K562 (cell line): ENCODE results near the gene OR4D9. TPM values are rescaled to one million over a fixed set of nuclear protein-coding genes. Genes with fewer than 3 reads are reported as not detected.

Experiments used
- ATF3 ChIP-seq, 2 experiments: fragments of 450-650 bp in 1 of 2; sonication (generic) in 1 of 2; formaldehyde crosslinking in 1 of 2; IDR thresholded peaks in 1 of 2; conservative IDR thresholded peaks in 1 of 2; 2 replicates each; pipeline versions ENCODE4 v1.6.1 to v1.8.1; 2016 to 2023; ENCODE audit warnings: mild to moderate bottlenecking in 2 of 2, moderate library complexity in 2 of 2, inconsistent platforms in 1 of 2, missing genetic modification reagents in 1 of 2
- CAMTA2 ChIP-seq: fragments of 250-450 bp; sonication (Bioruptor Pico); conservative IDR thresholded peaks from 2 replicates; pipeline ENCODE4 v1.5.1; 2022
- CLOCK ChIP-seq: fragments of 250-450 bp; sonication (Bioruptor Pico); IDR thresholded peaks from 2 replicates; pipeline ENCODE4 v1.4.0; 2020; ENCODE audit warnings: mild to moderate bottlenecking, moderate library complexity, borderline replicate concordance
- CTBP1 ChIP-seq: fragments of 450-650 bp; IDR thresholded peaks from 2 replicates; pipeline ENCODE4 v1.6.1; 2016; ENCODE audit warnings: borderline replicate concordance
- DIDO1 ChIP-seq: fragments of 450-650 bp; IDR thresholded peaks from 2 replicates; pipeline ENCODE4 v1.6.1; 2016; ENCODE audit warnings: low read depth, missing biosample characterization, missing genetic modification characterization
- ETS2 ChIP-seq: IDR thresholded peaks from 2 replicates; pipeline ENCODE4 v1.6.1; 2016; ENCODE audit warnings: borderline replicate concordance, missing genetic modification characterization, mild to moderate bottlenecking, moderate library complexity, missing compliant biosample characterization; ENCODE audit not compliant: poor library complexity, severe bottlenecking
- HBP1 ChIP-seq: fragments of 450-650 bp; formaldehyde crosslinking; IDR thresholded peaks from 2 replicates; pipeline ENCODE4 v1.4.0; 2022; ENCODE audit warnings: missing genetic modification characterization
- HSF4 ChIP-seq: fragments of 250-450 bp; sonication (Bioruptor Pico); IDR thresholded peaks from 2 replicates; pipeline ENCODE4 v2.1.2; 2022; ENCODE audit warnings: mild to moderate bottlenecking, moderate library complexity, borderline replicate concordance
- KDM4B ChIP-seq, 2 experiments: fragments of 450-650 bp in 1 of 2; sonication (generic) in 1 of 2; IDR thresholded peaks; 2 replicates each; pipeline ENCODE4 v1.6.1; 2016 to 2017; ENCODE audit warnings: borderline replicate concordance in 2 of 2, antibody characterized with exemption in 1 of 2, low read depth in 1 of 2, mild to moderate bottlenecking in 1 of 2
- MCM5 ChIP-seq: fragments of 450-650 bp; IDR thresholded peaks from 2 replicates; pipeline ENCODE4 v1.6.1; 2016; ENCODE audit warnings: low read depth
- MED1 ChIP-seq: sonication (generic); formaldehyde crosslinking; IDR thresholded peaks from 2 replicates; pipeline ENCODE4 v1.8.1; 2023; ENCODE audit warnings: missing genetic modification reagents, borderline replicate concordance
- SNRNP70 ChIP-seq: fragments of 200-400 bp; formaldehyde crosslinking; optimal IDR thresholded peaks from 2 replicates; pipeline ENCODE3; 2017; ENCODE audit warnings: low read depth, low read length
- TAL1 ChIP-seq: fragments of 450-650 bp; IDR thresholded peaks from 2 replicates; pipeline ENCODE4 v1.6.1; 2016; ENCODE audit warnings: mild to moderate bottlenecking
- XRCC5 ChIP-seq: fragments of 200-400 bp; formaldehyde crosslinking; IDR thresholded peaks from 2 replicates; pipeline ENCODE4 v1.6.1; 2017; ENCODE audit warnings: low read depth, mild to moderate bottlenecking, low read length
- ZBTB7A ChIP-seq: IDR thresholded peaks from 2 replicates; pipeline ENCODE4 v1.6.1; 2011; ENCODE audit warnings: low read depth, mild to moderate bottlenecking, low read length, moderate library complexity, borderline replicate concordance; ENCODE audit not compliant: control insufficient read depth
- ZFP30 ChIP-seq: fragments of 250-450 bp; sonication (Bioruptor Pico); IDR thresholded peaks from 2 replicates; pipeline ENCODE4 v1.8.0; 2022; ENCODE audit warnings: moderate library complexity, mild to moderate bottlenecking, inconsistent platforms, borderline replicate concordance
- ZHX1 ChIP-seq: fragments of 150-350 bp; conservative IDR thresholded peaks from 2 replicates; pipeline ENCODE4 v1.6.1; 2014; ENCODE audit warnings: low read length
- polyA plus RNA-seq, 8 experiments: library from polyadenylated mRNA; depleted of rRNA in 4 of 8; stranded (reverse) in 5 of 8; unstranded in 3 of 8; fragments of >200 nt; fragmentation: Nextera tagmentation in 2 of 8; fragmentation: Illumina TruSeq in 1 of 8; extraction: Ambion mirVana in 2 of 8; extraction: Trizol in 1 of 8; gene quantifications; 2 replicates each; pipeline versions ENCODE4 v1.2.1 to v1.2.3, GENCODE V29; 2011 to 2014; ENCODE audit warnings: inconsistent platforms in 1 of 8, missing spikeins in 1 of 8
- total RNA-seq, 7 experiments: library from RNA; depleted of rRNA in 6 of 7; stranded (reverse); fragments of >200 nt in 6 of 7; fragmentation: Illumina TruSeq in 2 of 7; extraction: Trizol in 2 of 7; gene quantifications; 2 replicates each; pipeline versions ENCODE4 v1.2.1 to v1.2.3, GENCODE V29; 2011 to 2021; ENCODE audit warnings: low replicate concordance in 1 of 7

The OR4D9 gene
- total and polyA plus RNA-seq, 9 of the 15 experiments (the other 6 are each of a cell fraction or from before 2014, with no cell fraction given): not detected

- TF ChIP-seq ZHX1: no peak
- no peak for TF ChIP-seq HSF4 (CRISPR knock-in tag)
- no peak for TF ChIP-seq ZFP30 (CRISPR knock-in tag)
- no peak for TF ChIP-seq MCM5
- TF ChIP-seq KDM4B (IDR thresholded peaks at IDR 0.05; ENCODE audit: borderline replicate concordance in 2 of 2, low read depth in 1 of 2): no peak
- TF ChIP-seq CAMTA2 (CRISPR knock-in tag): no peak
- no peak; the same call in 1 of the 2 replicates for TF ChIP-seq TAL1
- no peak for TF ChIP-seq ETS2 (tag)
- peak; percentile 95 for TF ChIP-seq ATF3 (IDR thresholded peaks at IDR 0.05)
- TF ChIP-seq ATF3 (CRISPR knock-in tag; conservative IDR thresholded peaks at IDR 0.05): peak; percentile 61; the same call in 1 of the 2 replicates
- TF ChIP-seq CLOCK (CRISPR knock-in tag): no peak
- no peak for TF ChIP-seq DIDO1 (tag)
- peak; percentile 14; the same call in 1 of the 2 replicates for TF ChIP-seq XRCC5
- TF ChIP-seq ZBTB7A: no peak
- no peak for TF ChIP-seq HBP1 (CRISPR knock-in tag)
- TF ChIP-seq MED1 (CRISPR knock-in tag): no peak
- TF ChIP-seq SNRNP70: no peak
- 0 out of 2 replicates have a peak, but pooled peaks have one; percentile 38 for TF ChIP-seq CTBP1
These were observed 34.1 kb downstream of the OR4D9 start (continued) for GRCh38 chr11:59545179-59546020.
